Measurements from ENCODE around the gene UBL4B.

Gene UBL4B

DNA sequence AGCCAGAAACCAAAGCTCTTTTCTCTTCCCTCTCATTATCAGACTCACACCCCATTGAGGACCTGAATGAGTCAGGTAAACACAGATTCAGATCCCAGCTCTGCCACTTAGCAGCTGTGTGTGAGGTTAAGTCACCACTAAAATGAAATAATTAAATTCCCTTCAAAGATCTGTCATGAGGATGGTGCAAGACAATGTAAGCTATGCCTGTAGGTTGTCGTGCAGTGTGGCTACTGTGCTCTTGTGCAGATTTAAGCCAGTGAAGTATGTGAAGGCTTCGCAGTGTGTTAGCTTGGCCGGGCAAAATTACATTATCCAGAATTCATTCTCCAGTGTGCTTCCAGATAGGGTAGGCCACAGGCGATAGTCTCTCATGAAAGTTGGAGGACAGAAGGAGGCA is 13.6 kb downstream of the UBL4B start:
- H3K9ac ChIP-seq (ENCODE audit: low read length), result no peak overlapping the region
- H3K27ac ChIP-seq (ENCODE audit: low read depth, low read length, poor library complexity, severe bottlenecking), result no peak overlapping the region
- 0 out of 2 replicates have a peak, but pooled peaks cover 3% of the 10 kb centered on the region for H3K9me3 ChIP-seq (ENCODE audit: low read length)
- 0 out of 2 replicates have a peak, but pooled peaks cover 6% of the 10 kb centered on the region for H3K27me3 ChIP-seq (ENCODE audit: insufficient read depth, low read length)
- H3K36me3 ChIP-seq (ENCODE audit: insufficient read depth, low read length), result no peaks in the 10 kb centered on the region; the same call in 1 of the 2 replicates
- H3K4me2 ChIP-seq (ENCODE audit: low read length), result no peak overlapping the region
- H2AFZ ChIP-seq (ENCODE audit: low read length), result no peak overlapping the region
- H3K4me1 ChIP-seq (ENCODE audit: insufficient read depth, low read length, severe bottlenecking), result no peaks in the 10 kb centered on the region
- H4K20me1 ChIP-seq (ENCODE audit: insufficient read depth, low read length), result no peaks in the 10 kb centered on the region
- TF ChIP-seq, protein P1, sequence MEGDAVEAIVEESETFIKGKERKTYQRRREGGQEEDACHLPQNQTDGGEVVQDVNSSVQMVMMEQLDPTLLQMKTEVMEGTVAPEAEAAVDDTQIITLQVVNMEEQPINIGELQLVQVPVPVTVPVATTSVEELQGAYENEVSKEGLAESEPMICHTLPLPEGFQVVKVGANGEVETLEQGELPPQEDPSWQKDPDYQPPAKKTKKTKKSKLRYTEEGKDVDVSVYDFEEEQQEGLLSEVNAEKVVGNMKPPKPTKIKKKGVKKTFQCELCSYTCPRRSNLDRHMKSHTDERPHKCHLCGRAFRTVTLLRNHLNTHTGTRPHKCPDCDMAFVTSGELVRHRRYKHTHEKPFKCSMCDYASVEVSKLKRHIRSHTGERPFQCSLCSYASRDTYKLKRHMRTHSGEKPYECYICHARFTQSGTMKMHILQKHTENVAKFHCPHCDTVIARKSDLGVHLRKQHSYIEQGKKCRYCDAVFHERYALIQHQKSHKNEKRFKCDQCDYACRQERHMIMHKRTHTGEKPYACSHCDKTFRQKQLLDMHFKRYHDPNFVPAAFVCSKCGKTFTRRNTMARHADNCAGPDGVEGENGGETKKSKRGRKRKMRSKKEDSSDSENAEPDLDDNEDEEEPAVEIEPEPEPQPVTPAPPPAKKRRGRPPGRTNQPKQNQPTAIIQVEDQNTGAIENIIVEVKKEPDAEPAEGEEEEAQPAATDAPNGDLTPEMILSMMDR (IDR thresholded peaks at IDR 0.05; ENCODE audit: low read length), result no peak
- TF ChIP-seq EZH2 (IDR thresholded peaks at IDR 0.05; ENCODE audit: borderline replicate concordance, low read length), result no peak
- no peaks in the 10 kb centered on the region for H3K9me2 ChIP-seq (ENCODE audit: low read depth, low read length)
- no peaks in the 10 kb centered on the region for H3K79me2 ChIP-seq (ENCODE audit: insufficient read depth, low read length)
- no peaks in the 10 kb centered on the region for H3F3A ChIP-seq (ENCODE audit: insufficient read depth, low read length)
- no peak overlapping the region for H3K4me3 ChIP-seq (ENCODE audit: low read depth, low read length, poor library complexity, severe bottlenecking)

DNA sequence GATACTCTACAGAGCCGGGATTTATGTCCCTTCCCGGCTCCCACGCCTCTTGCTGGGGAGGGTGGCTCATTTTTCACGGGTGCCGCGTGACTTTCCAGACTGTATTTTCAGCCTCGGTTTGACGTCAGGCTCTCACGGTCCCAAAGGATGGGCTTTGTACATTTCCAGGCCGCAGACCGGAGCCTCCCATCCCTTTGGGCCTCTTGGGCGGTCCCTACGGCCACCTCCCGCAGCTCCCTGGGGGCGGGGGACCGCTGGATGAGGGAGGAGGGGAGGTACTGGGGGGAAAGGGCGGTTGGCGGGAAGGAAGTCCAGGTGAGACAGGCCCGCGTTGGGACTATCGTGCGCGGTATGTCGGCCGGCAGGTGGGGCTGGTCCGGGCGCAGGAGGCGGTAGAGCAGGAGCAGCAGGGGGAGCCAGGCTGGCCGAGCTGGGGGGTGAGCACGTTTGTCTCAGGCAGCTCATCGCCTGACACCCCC is 17.9 kb downstream of the UBL4B start:
- Histone ChIP-seq H3K4me2 (ENCODE audit: low read length) (no peak overlapping the region), H3K9me3 (ENCODE audit: low read length) (no peaks in the 10 kb centered on the region), H3K27ac (ENCODE audit: low read depth, low read length, poor library complexity, severe bottlenecking) (no peak overlapping the region), H2AFZ (ENCODE audit: low read length) (no peak overlapping the region), H3K79me2 (ENCODE audit: insufficient read depth, low read length) (no peaks in the 10 kb centered on the region), H3K4me1 (ENCODE audit: insufficient read depth, low read length, severe bottlenecking) (no peaks in the 10 kb centered on the region), H3K9me2 (ENCODE audit: low read depth, low read length) (no peaks in the 10 kb centered on the region), H3K4me3 (ENCODE audit: low read depth, low read length, poor library complexity, severe bottlenecking) (no peak overlapping the region), H3K9ac (ENCODE audit: low read length) (no peak overlapping the region), H3K36me3 (ENCODE audit: insufficient read depth, low read length) (no peaks in the 10 kb centered on the region), H3K27me3 (ENCODE audit: insufficient read depth, low read length) (peaks cover 10% of the 10 kb centered on the region; the same call in 1 of the 2 replicates), H3F3A (ENCODE audit: insufficient read depth, low read length) (no peaks in the 10 kb centered on the region), H4K20me1 (ENCODE audit: insufficient read depth, low read length) (no peaks in the 10 kb centered on the region)
- no peak for TF ChIP-seq EZH2 (IDR thresholded peaks at IDR 0.05; ENCODE audit: borderline replicate concordance, low read length)
- TF ChIP-seq, protein P1 (IDR thresholded peaks at IDR 0.05; ENCODE audit: low read length), result no peak

- Histone ChIP-seq H3K27me3 (ENCODE audit: insufficient read depth, low read length) (peaks cover 10% of the 10 kb centered on the region; the same call in 1 of the 2 replicates), H3K27ac (ENCODE audit: low read depth, low read length, poor library complexity, severe bottlenecking) (no peak overlapping the region), H2AFZ (ENCODE audit: low read length) (no peak overlapping the region), H3K9me3 (ENCODE audit: low read length) (no peaks in the 10 kb centered on the region), H3K9ac (ENCODE audit: low read length) (no peak overlapping the region), H3K4me1 (ENCODE audit: insufficient read depth, low read length, severe bottlenecking) (no peaks in the 10 kb centered on the region), H3F3A (ENCODE audit: insufficient read depth, low read length) (no peaks in the 10 kb centered on the region), H3K9me2 (ENCODE audit: low read depth, low read length) (no peaks in the 10 kb centered on the region), H3K4me3 (ENCODE audit: low read depth, low read length, poor library complexity, severe bottlenecking) (no peak overlapping the region), H3K79me2 (ENCODE audit: insufficient read depth, low read length) (no peaks in the 10 kb centered on the region), H4K20me1 (ENCODE audit: insufficient read depth, low read length) (no peaks in the 10 kb centered on the region), H3K4me2 (ENCODE audit: low read length) (no peak overlapping the region), H3K36me3 (ENCODE audit: insufficient read depth, low read length) (no peaks in the 10 kb centered on the region)
- TF ChIP-seq, protein P1 (IDR thresholded peaks at IDR 0.05; ENCODE audit: low read length), result no peak
- TF ChIP-seq EZH2 (IDR thresholded peaks at IDR 0.05; ENCODE audit: borderline replicate concordance, low read length), result no peak
Measured at GRCh38 chr1:110130989-110131388, 18.7 kb downstream of the UBL4B start.

Measured in OCI-LY1 (cell line).